Thyroid gland (tissue), 4 donors: ENCODE data around the gene FUT3. TPM values are rescaled to one million over a fixed set of nuclear protein-coding genes. Genes with fewer than 3 reads are reported as not detected.

ENCODE experiments used
- DNase-seq, 2 donors: peaks; one replicate each; pipeline ENCODE4 v3.0.0-alpha.2; 2019
- H3K27ac ChIP-seq, 3 donors: fragments of 200-600 bp; sonication (generic); 1 replicate in 2 of 3; 2 replicates in 1 of 3; pipeline ENCODE4 v1.5.1; 2016 to 2019; ENCODE audit warnings: mild to moderate bottlenecking in 1 of 3, moderate library complexity in 1 of 3
- H3K27me3 ChIP-seq: fragments of 200-600 bp; sonication (generic); one replicate; pipeline ENCODE4 v1.5.1; 2019
- H3K36me3 ChIP-seq, 2 donors: fragments of 200-600 bp; sonication (generic); one replicate each; pipeline ENCODE4 v1.5.1; 2016 to 2019
- H3K4me1 ChIP-seq, 2 donors: fragments of 200-600 bp; sonication (generic); one replicate each; pipeline ENCODE4 v1.5.1; 2017 to 2019
- H3K4me3 ChIP-seq, 3 donors: fragments of 200-600 bp; sonication (generic); replicated peaks in 1 of 3; 1 replicate in 2 of 3; 2 replicates in 1 of 3; pipeline ENCODE4 v1.5.1; 2016; ENCODE audit warnings: mild to moderate bottlenecking in 1 of 3
- H3K9me3 ChIP-seq: fragments of 200-600 bp; sonication (generic); one replicate; pipeline ENCODE4 v1.5.1; 2017
- CTCF ChIP-seq, 6 experiments: fragments of 200-600 bp in 3 of 6; fragments of 450-650 bp in 3 of 6; sonication (generic) in 3 of 6; IDR thresholded peaks; one replicate each; pipeline ENCODE4 v1.5.1; 2016 to 2019; ENCODE audit warnings: antibody characterized with exemption in 6 of 6, mild to moderate bottlenecking in 2 of 6, inconsistent platforms in 1 of 6, moderate library complexity in 1 of 6
- POLR2A ChIP-seq, 2 donors: fragments of 450-650 bp; IDR thresholded peaks; one replicate each; pipeline ENCODE4 v1.6.1; 2017; ENCODE audit warnings: antibody characterized with exemption in 2 of 2, mild to moderate bottlenecking in 2 of 2, moderate library complexity in 1 of 2
- WGBS, 2 donors: methylation state at CpG; one replicate each; pipeline ENCODE4 v1.1.5; 2017; 5-methylcytosine and 5-hydroxymethylcytosine counted together
- intact Hi-C: fragments of 100-400 bp; cut with DNase I; formaldehyde crosslinking; loops from one replicate; pipeline ENCODE4 v1.15.1; 2023
- total RNA-seq, 4 donors: library from RNA; depleted of rRNA; stranded (reverse); fragments of >200 nt; gene quantifications; one replicate each; pipeline ENCODE4 v1.2.3, GENCODE V29; 2016

The FUT3 gene
- total RNA-seq, result under 1 TPM in 1 of 4 donors, not detected in 3; 0.13 TPM

GRCh38 chr19:5851302-5851701, at the start of gene FUT3:
TSS of gene FUT3 (minus strand) at chr19:5851449.
- no peak for DNase-seq
- no peaks in the 10 kb centered on the region for H3K27me3 ChIP-seq
- H3K9me3 ChIP-seq, result no peaks in the 10 kb centered on the region
- WGBS, 2 donors, result 65 to 72% methylated on average over 6 to 10 of the region's 10 CpGs
- H3K36me3 ChIP-seq, result no peaks in the 10 kb centered on the region
- intact Hi-C loops, result no loop called here
- H3K27ac ChIP-seq, result no peak within 1 kb of the TSS
- H3K4me1 ChIP-seq, result peaks cover 0 to 13% of the 10 kb centered on the region in 2 donors
- TF ChIP-seq POLR2A (IDR thresholded peaks at IDR 0.05), result no peak
- TF ChIP-seq CTCF (IDR thresholded peaks at IDR 0.05), result no peak
- no peak within 1 kb of the TSS for H3K4me3 ChIP-seq

GRCh38 chr19:5900976-5901375, 49.7 kb upstream of the FUT3 start:
- Histone ChIP-seq H3K27me3 (no peaks in the 10 kb centered on the region), H3K36me3 (peaks cover 5 to 7% of the 10 kb centered on the region in 2 donors), H3K27ac (no peak overlapping the region), H3K9me3 (no peaks in the 10 kb centered on the region), H3K4me3 (no peak overlapping the region), H3K4me1 (peaks cover 16 to 21% of the 10 kb centered on the region in 2 donors)
- TF ChIP-seq CTCF (IDR thresholded peaks at IDR 0.05) (no peak), POLR2A (IDR thresholded peaks at IDR 0.05) (no peak)
- DNase-seq, result no peak
- intact Hi-C loops, result loop anchor here (5.0 kb wide), 1 partner anchor 109 kb away; the partner anchor contains the start of gene DUS3L
- 91% methylated on average over 8 of the region's 8 CpGs for WGBS, 2 donors

DNA sequence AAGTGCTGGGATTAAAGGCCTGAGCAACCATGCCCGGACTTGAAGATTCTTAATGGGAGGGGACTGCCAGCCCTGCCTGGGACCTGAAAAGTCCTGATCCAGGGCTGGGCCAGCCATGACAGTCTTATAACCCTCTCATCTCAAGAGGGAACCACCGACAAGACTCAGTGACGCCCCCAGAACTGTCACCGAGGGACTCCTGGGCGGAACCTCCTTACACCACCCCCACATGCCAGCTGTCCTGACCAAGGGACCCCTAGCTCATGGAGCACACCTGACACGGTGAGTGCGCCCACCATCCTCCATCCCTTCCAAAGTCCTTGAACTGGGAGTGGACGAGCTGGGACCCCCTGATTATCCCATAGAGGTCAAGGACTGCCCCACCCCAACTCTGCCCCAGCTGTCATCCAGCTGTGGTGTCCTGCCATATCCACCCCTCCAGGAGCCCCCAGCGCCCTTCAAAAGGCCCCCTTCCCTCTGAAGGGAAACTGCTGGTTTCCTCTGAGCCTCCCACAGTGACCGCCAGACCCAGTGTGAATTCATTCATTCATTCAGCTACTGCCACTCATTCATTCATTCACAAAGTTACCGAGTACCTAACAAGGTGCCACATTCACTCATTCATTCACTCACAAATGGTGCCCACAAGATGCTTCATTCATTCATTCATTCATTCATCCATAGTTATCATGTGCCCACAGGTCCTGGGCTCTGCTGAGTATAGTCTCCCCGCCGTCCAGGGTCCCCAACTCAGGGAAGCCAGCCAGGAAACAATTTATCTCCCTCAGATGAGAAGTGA, 48.7 kb upstream of the FUT3 start:
- Histone ChIP-seq H3K27me3 (no peaks in the 10 kb centered on the region), H3K9me3 (no peaks in the 10 kb centered on the region), H3K36me3 (peaks cover 15 to 18% of the 10 kb centered on the region in 2 donors), H3K4me1 (peaks cover 8 to 15% of the 10 kb centered on the region in 2 donors), H3K27ac (no peak overlapping the region), H3K4me3 (no peak overlapping the region)
- 90 to 91% methylated on average over 11 to 12 of the region's 13 CpGs for WGBS, 2 donors
- TF ChIP-seq CTCF (IDR thresholded peaks at IDR 0.05) (no peak), POLR2A (IDR thresholded peaks at IDR 0.05) (no peak)
- intact Hi-C loops, result loop anchor here (5.0 kb wide), 1 partner anchor 108 kb away; the partner anchor contains the start of gene DUS3L
- DNase-seq, result no peak

- Histone ChIP-seq H3K27me3 (no peaks in the 10 kb centered on the region), H3K9me3 (no peaks in the 10 kb centered on the region), H3K36me3 (peaks cover 19% of the 10 kb centered on the region in 2 donors), H3K4me3 (no peak overlapping the region), H3K27ac (no peak overlapping the region), H3K4me1 (peaks cover 7 to 29% of the 10 kb centered on the region in 2 donors)
- TF ChIP-seq CTCF (IDR thresholded peaks at IDR 0.05) (no peak), POLR2A (IDR thresholded peaks at IDR 0.05) (no peak)
- WGBS, 2 donors, result 92 to 97% methylated on average over 15 to 19 of the region's 30 CpGs
- intact Hi-C loops, result no loop called here
- no peak for DNase-seq
Observed at GRCh38 chr19:5897189-5897969, 46.1 kb upstream of the FUT3 start.
